H1 (cell line): ENCODE results near the gene RASGRP1. TPM values are rescaled to one million over a fixed set of nuclear protein-coding genes. Genes with fewer than 3 reads are reported as not detected.

Source experiments
- CTCF ChIA-PET: fragments of 300-600 bp; sonication (Branson Sonifier 250); formaldehyde crosslinking; loops from one replicate; lab custom pipeline; 2021; ENCODE audit not compliant: partially characterized antibody; lab: Charles Lee
- POLR2A ChIA-PET: fragments of 300-600 bp; sonication (Branson Sonifier 250); formaldehyde crosslinking; loops from one replicate; lab custom pipeline; 2021; ENCODE audit warnings: inconsistent platforms; ENCODE audit not compliant: partially characterized antibody; lab: Charles Lee
- DNase-seq, 2 experiments: peaks; one replicate each; pipeline versions ENCODE4 v3.0.0 to v3.0.0-alpha.2; 2010 to 2022; ENCODE audit warnings: low spot score in 2 of 2, low read depth in 1 of 2, mixed read lengths in 1 of 2
- FAIRE-seq: peaks from 2 replicates; lab custom pipeline; 2011; peaks lifted over from hg19 to GRCh38; lab: Jason Lieb, UNC
- H2AFZ ChIP-seq: 2 replicates; pipeline ENCODE4 v1.8.1; 2012; ENCODE audit warnings: low read length, inconsistent platforms
- H2AK5ac ChIP-seq: 2 replicates; pipeline ENCODE4 v1.6.1; 2013; ENCODE audit warnings: low read depth, low read length
- H2BK120ac ChIP-seq: replicated peaks from 2 replicates; pipeline ENCODE3; 2013; ENCODE audit warnings: low read depth, low read length, inconsistent platforms
- H2BK12ac ChIP-seq: 2 replicates; pipeline ENCODE4 v1.6.1; 2013; ENCODE audit warnings: low read depth, low read length
- H2BK15ac ChIP-seq: 2 replicates; pipeline ENCODE4 v1.6.1; 2013; ENCODE audit warnings: low read length
- H2BK20ac ChIP-seq: 2 replicates; pipeline ENCODE4 v1.6.1; 2013; ENCODE audit warnings: low read length
- H2BK5ac ChIP-seq: 2 replicates; pipeline ENCODE4 v1.6.1; 2013; ENCODE audit warnings: low read depth, low read length
- H3K14ac ChIP-seq: 2 replicates; pipeline ENCODE4 v1.6.1; 2013; ENCODE audit warnings: inconsistent platforms; ENCODE audit not compliant: insufficient read length
- H3K18ac ChIP-seq: 2 replicates; pipeline ENCODE4 v1.6.1; 2013; ENCODE audit warnings: low read length; ENCODE audit errors: extremely low read depth
- H3K23ac ChIP-seq: 2 replicates; pipeline ENCODE4 v1.6.1; 2013; ENCODE audit warnings: inconsistent platforms; ENCODE audit not compliant: insufficient read length
- H3K23me2 ChIP-seq: 2 replicates; pipeline ENCODE4 v1.6.1; 2013; ENCODE audit warnings: low read depth, low read length
- H3K27ac ChIP-seq: 2 replicates; pipeline ENCODE4 v1.6.1; 2011; ENCODE audit warnings: low read depth, low read length, inconsistent platforms
- H3K27me3 ChIP-seq, 4 experiments: replicated peaks in 1 of 4; 1 replicate in 1 of 4; 2 replicates in 3 of 4; pipeline versions ENCODE4 v1.6.1 to v1.8.1; 2011 to 2013; ENCODE audit warnings: low read length in 3 of 4, mild to moderate bottlenecking in 3 of 4, inconsistent platforms in 2 of 4, mixed read lengths in 2 of 4, moderate library complexity in 1 of 4; ENCODE audit not compliant: control insufficient read depth in 3 of 4, insufficient read depth in 3 of 4; ENCODE audit errors: extremely low read depth in 1 of 4
- H3K36me3 ChIP-seq, 4 experiments: 2 replicates each; pipeline versions ENCODE4 v1.6.1 to v1.8.1; 2011 to 2013; ENCODE audit warnings: mild to moderate bottlenecking in 4 of 4, low read length in 3 of 4, moderate library complexity in 2 of 4, control low read depth in 1 of 4, inconsistent platforms in 1 of 4; ENCODE audit not compliant: insufficient read depth in 4 of 4, control insufficient read depth in 2 of 4
- H3K4ac ChIP-seq: replicated peaks from 2 replicates; pipeline ENCODE3; 2013; ENCODE audit warnings: low read length, low read depth, mixed read lengths, inconsistent platforms; ENCODE audit not compliant: insufficient read length
- H3K4me1 ChIP-seq, 4 experiments: replicated peaks in 1 of 4; 1 replicate in 1 of 4; 2 replicates in 3 of 4; pipeline versions ENCODE4 v1.6.1 to v1.8.1; 2011 to 2013; ENCODE audit warnings: low read length in 3 of 4, inconsistent platforms in 2 of 4, mixed read lengths in 1 of 4; ENCODE audit not compliant: insufficient read depth in 4 of 4, control insufficient read depth in 3 of 4
- H3K4me2 ChIP-seq, 2 experiments: 2 replicates each; pipeline versions ENCODE4 v1.6.1 to v1.8.1; 2011 to 2013; ENCODE audit warnings: low read depth in 2 of 2, low read length in 2 of 2, control low read depth in 1 of 2, inconsistent platforms in 1 of 2, mild to moderate bottlenecking in 1 of 2; ENCODE audit not compliant: insufficient read depth in 1 of 2
- H3K4me3 ChIP-seq, 4 experiments: fragments of 200-600, 300-600 bp in 1 of 4; sonication (generic), shearing (Covaris generic), sonication (Bioruptor Twin) in 1 of 4; 2 replicates each; pipeline versions ENCODE4 v1.5.1 to v1.8.1; 2011 to 2016; ENCODE audit warnings: low read length in 4 of 4, low read depth in 3 of 4, control low read depth in 2 of 4, inconsistent platforms in 2 of 4, mild to moderate bottlenecking in 2 of 4, mixed read lengths in 1 of 4, moderate library complexity in 1 of 4; ENCODE audit not compliant: insufficient read depth in 2 of 4; ENCODE audit errors: extremely low read depth in 1 of 4
- H3K56ac ChIP-seq: replicated peaks from 2 replicates; pipeline ENCODE3; 2013; ENCODE audit warnings: low read depth, mild to moderate bottlenecking, mixed read lengths, low read length, inconsistent platforms; ENCODE audit not compliant: insufficient read length
- H3K79me1 ChIP-seq: 2 replicates; pipeline ENCODE4 v1.6.1; 2013; ENCODE audit warnings: low read depth, low read length, control low read depth
- H3K79me2 ChIP-seq, 2 experiments: 2 replicates each; pipeline versions ENCODE4 v1.6.1 to v1.8.1; 2012 to 2013; ENCODE audit warnings: low read length in 2 of 2, mild to moderate bottlenecking in 2 of 2, inconsistent platforms in 1 of 2; ENCODE audit not compliant: insufficient read depth in 2 of 2, control insufficient read depth in 1 of 2
- H3K9ac ChIP-seq, 4 experiments: replicated peaks in 1 of 4; 1 replicate in 1 of 4; 2 replicates in 3 of 4; pipeline versions ENCODE4 v1.6.1 to v1.8.1; 2011 to 2013; ENCODE audit warnings: low read depth in 3 of 4, low read length in 3 of 4, control low read depth in 2 of 4, mild to moderate bottlenecking in 2 of 4, moderate library complexity in 2 of 4, inconsistent platforms in 1 of 4; ENCODE audit errors: extremely low read depth in 1 of 4
- H3K9me3 ChIP-seq, 2 experiments: 2 replicates each; pipeline versions ENCODE4 v1.6.1 to v1.8.1; 2012 to 2013; ENCODE audit warnings: mild to moderate bottlenecking in 2 of 2, moderate library complexity in 2 of 2, control low read depth in 1 of 2, inconsistent platforms in 1 of 2, low read depth in 1 of 2, low read length in 1 of 2, mixed read lengths in 1 of 2; ENCODE audit not compliant: insufficient read depth in 2 of 2
- H4K20me1 ChIP-seq, 2 experiments: replicated peaks in 1 of 2; 2 replicates each; pipeline versions ENCODE3 to v1.8.1; 2011 to 2013; ENCODE audit warnings: inconsistent platforms in 2 of 2, low read length in 2 of 2, mild to moderate bottlenecking in 1 of 2; ENCODE audit not compliant: insufficient read depth in 2 of 2, control insufficient read depth in 1 of 2
- H4K5ac ChIP-seq: 2 replicates; pipeline ENCODE4 v1.6.1; 2013; ENCODE audit warnings: low read length, low read depth, mixed read lengths, inconsistent platforms; ENCODE audit not compliant: insufficient read length
- H4K8ac ChIP-seq: 2 replicates; pipeline ENCODE4 v1.8.0; 2013; ENCODE audit warnings: mild to moderate bottlenecking, moderate library complexity, low read length, inconsistent platforms; ENCODE audit not compliant: insufficient read depth; ENCODE audit errors: extremely low read depth
- H4K91ac ChIP-seq: replicated peaks from 2 replicates; pipeline ENCODE3; 2013; ENCODE audit warnings: low read length, mixed read lengths, inconsistent platforms; ENCODE audit not compliant: insufficient read length
- BACH1 ChIP-seq: IDR thresholded peaks from 2 replicates; pipeline ENCODE4 v1.6.1; 2012; ENCODE audit warnings: low read length, improper control_type of control experiment
- BCL11A ChIP-seq, 2 experiments: IDR thresholded peaks; one replicate each; pipeline ENCODE4 v1.6.1; 2011; ENCODE audit warnings: low read depth in 2 of 2, low read length in 2 of 2, mild to moderate bottlenecking in 2 of 2
- CBX8 ChIP-seq: fragments of 300-800, 300-1000 bp; sonication (generic); IDR thresholded peaks from 2 replicates; pipeline ENCODE4 v1.7.1; 2016; ENCODE audit warnings: low read depth, low read length, borderline replicate concordance
- CHD1 ChIP-seq: IDR thresholded peaks from 2 replicates; pipeline ENCODE4 v1.6.1; 2012; ENCODE audit warnings: low read depth, low read length, improper control_type of control experiment
- CREB1 ChIP-seq: IDR thresholded peaks from 2 replicates; pipeline ENCODE4 v1.6.1; 2012; ENCODE audit warnings: inconsistent platforms
- EGR1 ChIP-seq: IDR thresholded peaks from 2 replicates; pipeline ENCODE4 v1.6.1; 2011; ENCODE audit warnings: low read depth, low read length, borderline replicate concordance
- HDAC6 ChIP-seq: IDR thresholded peaks from one replicate; pipeline ENCODE4 v1.7.1; 2012; ENCODE audit warnings: low read depth, mild to moderate bottlenecking, inconsistent platforms, low read length, moderate library complexity
- PHF8 ChIP-seq: fragments of 200-600 bp; sonication (generic); conservative IDR thresholded peaks from 2 replicates; pipeline ENCODE4 v1.7.1; 2012; ENCODE audit warnings: low read depth, mild to moderate bottlenecking, inconsistent platforms, low read length, moderate library complexity
- POLR2A ChIP-seq, 2 experiments: IDR thresholded peaks; 1 replicate in 1 of 2; 2 replicates in 1 of 2; pipeline ENCODE4 v1.6.1; 2011; ENCODE audit warnings: low read depth in 2 of 2, low read length in 2 of 2, mild to moderate bottlenecking in 2 of 2; ENCODE audit errors: control extremely low read depth in 1 of 2
- RAD21 ChIP-seq, 2 experiments: IDR thresholded peaks in 1 of 2; conservative IDR thresholded peaks in 1 of 2; 2 replicates each; pipeline ENCODE4 v1.6.1; 2011; ENCODE audit warnings: low read depth in 2 of 2, low read length in 2 of 2, improper control_type of control experiment in 1 of 2, inconsistent platforms in 1 of 2, mild to moderate bottlenecking in 1 of 2, moderate library complexity in 1 of 2
- SRF ChIP-seq: IDR thresholded peaks from 2 replicates; pipeline ENCODE4 v1.6.1; 2011; ENCODE audit warnings: mild to moderate bottlenecking, low read depth, low read length, moderate library complexity
- SUZ12 ChIP-seq: fragments of 200-600 bp; sonication (generic); IDR thresholded peaks from 2 replicates; pipeline ENCODE4 v1.6.1; 2012; ENCODE audit warnings: mild to moderate bottlenecking, inconsistent platforms, low read length, moderate library complexity, mixed read lengths
- TAF1 ChIP-seq: IDR thresholded peaks from 2 replicates; pipeline ENCODE4 v1.6.1; 2011; ENCODE audit warnings: mild to moderate bottlenecking, low read depth, low read length
- TEAD4 ChIP-seq: IDR thresholded peaks from 2 replicates; pipeline ENCODE4 v1.6.1; 2012; ENCODE audit warnings: low read depth, low read length, inconsistent platforms, mixed read lengths
- YY1 ChIP-seq: IDR thresholded peaks from 2 replicates; pipeline ENCODE4 v1.6.1; 2011; ENCODE audit warnings: low read depth, mild to moderate bottlenecking, low read length
- WGBS, 2 experiments: shearing (Covaris generic) in 1 of 2; methylation state at CpG; one replicate each; pipeline versions ENCODE4 v1.1.6 to v1.1.7; 2013 to 2015; ENCODE audit warnings: low lambda C conversion rate in 2 of 2, mixed read lengths in 2 of 2, inconsistent platforms in 1 of 2, low coverage in 1 of 2, missing lambda C conversion rate in 1 of 2; ENCODE audit not compliant: insufficient replicate concordance in 2 of 2, insufficient coverage in 1 of 2, insufficient read length in 1 of 2; ENCODE audit errors: extremely low coverage in 1 of 2, missing lambda C conversion rate in 1 of 2; 5-methylcytosine and 5-hydroxymethylcytosine counted together
- polyA plus RNA-seq, 7 experiments: library from polyadenylated mRNA; depleted of rRNA in 3 of 7; stranded (reverse) in 5 of 7; unstranded in 2 of 7; fragments of >200 nt in 5 of 7; fragments of 200-250 nt in 2 of 7; gene quantifications; 1 replicate in 5 of 7; 2 replicates in 1 of 7; 4 replicates in 1 of 7; pipeline versions ENCODE4 v1.2.1 to v1.2.3, GENCODE V29; 2011 to 2013; ENCODE audit warnings: missing spikeins in 2 of 7, mixed read lengths in 2 of 7
- total RNA-seq: library from RNA; stranded (reverse); fragmentation: NEBNext Ultra II Directional; extraction: Animal tissue kit (Norgen Biotek cat#: 25700); gene quantifications from 2 replicates; pipeline ENCODE4 v1.2.1, GENCODE V29; 2021

The RASGRP1 gene
- total and polyA plus RNA-seq, 2 of the 8 experiments (the other 6 are each of a cell fraction or from before 2014, with no cell fraction given), result 1.1 to 2.1 TPM

GRCh38 chr15:38609097-38609738 is 44.6 kb upstream of the RASGRP1 start:
- Histone ChIP-seq H2BK15ac (no peak overlapping the region), H3K4me1 (peaks cover 0 to 8% (median 1%) of the 10 kb centered on the region in 4 experiments; a peak in 2 of 7 replicates), H4K20me1 (no peaks in the 10 kb centered on the region), H3K18ac (no peak overlapping the region), H3K56ac (no peak overlapping the region), H2BK20ac (no peak overlapping the region), H3K4me2 (no peak overlapping the region), H3K23me2 (no peaks in the 10 kb centered on the region), H3K9me3 (no peaks in the 10 kb centered on the region), H3K23ac (no peak overlapping the region), H3K9ac (no peak overlapping the region), H3K79me2 (no peaks in the 10 kb centered on the region), H3K36me3 (no peaks in the 10 kb centered on the region), H2BK12ac (no peak overlapping the region), H2BK5ac (no peak overlapping the region), H4K91ac (no peak overlapping the region), H2BK120ac (no peak overlapping the region), H3K27me3 (no peaks in the 10 kb centered on the region), H3K27ac (no peak overlapping the region), H4K5ac (no peak overlapping the region), H3K4ac (no peak overlapping the region), H3K14ac (no peak overlapping the region), H3K4me3 (no peak overlapping the region), H3K79me1 (no peaks in the 10 kb centered on the region), H2AK5ac (no peak overlapping the region), H4K8ac (no peak overlapping the region), H2AFZ (no peak overlapping the region)
- DNase-seq (no peak), FAIRE-seq (no peak)
- ChIA-PET POLR2A (no interaction called here), CTCF (interaction anchor here (0.9 to 1.1 kb wide), 3 partner anchors 22 to 613 kb away, joined by 3 read pairs; no protein-coding TSS in a partner anchor)
- 89% methylated on average over 4 of the region's 4 CpGs; no CpG with 5 or more reads in 1 of the 2 experiments for WGBS, 2 experiments
- TF ChIP-seq CHD1 (no peak), CBX8 (no peak), CREB1 (no peak), TAF1 (no peak), BACH1 (no peak), SUZ12 (no peak), TEAD4 (no peak), EGR1 (no peak), RAD21 (IDR thresholded peaks at IDR 0.05 in 1 of 2, conservative IDR thresholded peaks at IDR 0.05 in 1 of 2; ENCODE audit: low read depth in 2 of 2, low read length in 2 of 2) (no peak), SRF (no peak), BCL11A (IDR thresholded peaks at IDR 0.05; ENCODE audit: low read depth in 2 of 2, low read length in 2 of 2) (no peak), HDAC6 (no peak), POLR2A (IDR thresholded peaks at IDR 0.05; ENCODE audit: control extremely low read depth in 1 of 2, low read depth in 2 of 2, low read length in 2 of 2) (no peak), YY1 (no peak), PHF8 (no peak)
